Measurements from ENCODE around the gene DAZAP1. TPM values are rescaled to one million over a fixed set of nuclear protein-coding genes. Genes with fewer than 3 reads are reported as not detected.

Gene DAZAP1
- total RNA-seq, 1 donor from 2014 or later = 15.8 TPM

DNA sequence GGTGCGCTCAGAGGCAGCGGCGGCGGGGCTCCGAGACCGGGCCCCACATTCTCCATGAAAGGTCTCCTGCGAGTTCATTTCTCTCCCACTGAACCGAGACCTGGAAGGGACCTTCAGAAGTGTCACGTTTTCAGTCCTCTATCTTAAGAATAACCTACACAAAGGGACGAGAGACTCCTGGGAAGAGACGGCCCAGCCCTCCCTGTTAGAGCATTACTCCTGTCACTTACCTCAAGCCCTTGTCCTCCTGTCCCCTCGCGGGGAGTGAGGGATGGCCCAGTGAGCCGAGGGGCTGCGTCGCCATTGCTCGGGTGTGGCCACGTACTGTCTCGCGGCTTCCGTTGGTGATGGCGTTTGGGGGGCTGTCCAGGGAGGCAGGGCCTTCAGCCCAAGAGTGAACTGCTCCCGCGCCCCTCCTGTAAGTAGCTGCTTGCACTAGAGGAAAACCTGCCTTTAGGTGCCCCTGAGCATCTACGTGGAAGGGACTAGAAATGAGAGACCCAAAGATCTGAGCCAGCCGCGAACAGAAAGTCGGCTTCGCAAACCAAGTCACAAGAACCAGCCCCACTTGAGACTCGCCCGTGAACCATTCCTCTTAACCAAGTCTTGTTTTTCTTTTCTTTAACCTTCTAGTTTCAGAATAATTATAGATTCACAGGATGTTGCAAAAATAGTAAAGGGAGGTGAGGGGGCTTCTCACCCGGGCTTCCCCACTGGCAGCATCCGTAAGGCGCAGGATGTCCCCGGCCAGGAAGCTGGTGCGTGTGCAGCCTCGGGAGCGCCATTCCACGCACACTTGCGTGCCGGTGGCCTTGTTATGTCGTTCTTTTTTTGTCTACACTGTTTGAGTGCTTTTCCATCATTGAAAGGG is 44.8 kb upstream of the DAZAP1 start:
- H3K36me3 ChIP-seq = peaks cover 48 to 69% of the 10 kb centered on the region in 2 donors
- no peaks in the 10 kb centered on the region for H3K27me3 ChIP-seq
- H3K4me3 ChIP-seq = no peak overlapping the region
- intact Hi-C loops (cut with DNase I) = loop anchor here (5.0 kb wide), 1 partner anchor 45 kb away; no protein-coding TSS in a partner anchor
- DNase-seq (ENCODE audit: low spot score in 2 of 2) = no peak
- TF ChIP-seq, protein P1, sequence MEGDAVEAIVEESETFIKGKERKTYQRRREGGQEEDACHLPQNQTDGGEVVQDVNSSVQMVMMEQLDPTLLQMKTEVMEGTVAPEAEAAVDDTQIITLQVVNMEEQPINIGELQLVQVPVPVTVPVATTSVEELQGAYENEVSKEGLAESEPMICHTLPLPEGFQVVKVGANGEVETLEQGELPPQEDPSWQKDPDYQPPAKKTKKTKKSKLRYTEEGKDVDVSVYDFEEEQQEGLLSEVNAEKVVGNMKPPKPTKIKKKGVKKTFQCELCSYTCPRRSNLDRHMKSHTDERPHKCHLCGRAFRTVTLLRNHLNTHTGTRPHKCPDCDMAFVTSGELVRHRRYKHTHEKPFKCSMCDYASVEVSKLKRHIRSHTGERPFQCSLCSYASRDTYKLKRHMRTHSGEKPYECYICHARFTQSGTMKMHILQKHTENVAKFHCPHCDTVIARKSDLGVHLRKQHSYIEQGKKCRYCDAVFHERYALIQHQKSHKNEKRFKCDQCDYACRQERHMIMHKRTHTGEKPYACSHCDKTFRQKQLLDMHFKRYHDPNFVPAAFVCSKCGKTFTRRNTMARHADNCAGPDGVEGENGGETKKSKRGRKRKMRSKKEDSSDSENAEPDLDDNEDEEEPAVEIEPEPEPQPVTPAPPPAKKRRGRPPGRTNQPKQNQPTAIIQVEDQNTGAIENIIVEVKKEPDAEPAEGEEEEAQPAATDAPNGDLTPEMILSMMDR (IDR thresholded peaks at IDR 0.05) = no peak
- peaks cover 4 to 20% of the 10 kb centered on the region in 2 donors for H3K4me1 ChIP-seq
- H3K27ac ChIP-seq = peak overlapping the region in 1 of 2 donors; percentile 56
- no peaks in the 10 kb centered on the region for H3K9me3 ChIP-seq

DNA sequence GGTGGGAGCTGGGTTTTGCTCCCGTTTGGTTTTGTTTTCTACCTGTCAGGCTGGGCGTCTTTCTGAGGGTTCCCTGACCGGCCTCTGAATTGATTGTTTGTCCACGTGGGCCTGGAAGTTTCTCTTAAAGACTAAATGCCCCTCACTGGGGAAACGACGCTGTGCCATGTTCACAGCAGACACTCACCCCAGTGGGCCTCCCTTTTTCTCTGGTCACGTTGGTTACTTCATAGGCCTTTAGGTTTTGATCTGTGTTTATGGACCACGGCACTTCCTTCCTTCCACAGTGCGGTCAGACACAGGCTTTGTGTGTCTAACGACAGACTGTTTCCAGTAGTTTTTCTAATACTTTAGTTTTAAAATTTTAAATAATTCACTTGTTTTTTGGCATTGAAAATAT is 43.8 kb upstream of the DAZAP1 start:
- Histone ChIP-seq H3K27ac (no peak overlapping the region), H3K4me3 (no peak overlapping the region), H3K36me3 (peaks cover 53 to 69% of the 10 kb centered on the region in 2 donors), H3K4me1 (peaks cover 4 to 20% of the 10 kb centered on the region in 2 donors), H3K9me3 (no peaks in the 10 kb centered on the region), H3K27me3 (no peaks in the 10 kb centered on the region)
- DNase-seq (ENCODE audit: low spot score in 2 of 2) = no peak
- TF ChIP-seq, protein P1 (IDR thresholded peaks at IDR 0.05) = no peak
- intact Hi-C loops (cut with DNase I) = loop anchor here (5.0 kb wide), 1 partner anchor 46 kb away; no protein-coding TSS in a partner anchor

DNA sequence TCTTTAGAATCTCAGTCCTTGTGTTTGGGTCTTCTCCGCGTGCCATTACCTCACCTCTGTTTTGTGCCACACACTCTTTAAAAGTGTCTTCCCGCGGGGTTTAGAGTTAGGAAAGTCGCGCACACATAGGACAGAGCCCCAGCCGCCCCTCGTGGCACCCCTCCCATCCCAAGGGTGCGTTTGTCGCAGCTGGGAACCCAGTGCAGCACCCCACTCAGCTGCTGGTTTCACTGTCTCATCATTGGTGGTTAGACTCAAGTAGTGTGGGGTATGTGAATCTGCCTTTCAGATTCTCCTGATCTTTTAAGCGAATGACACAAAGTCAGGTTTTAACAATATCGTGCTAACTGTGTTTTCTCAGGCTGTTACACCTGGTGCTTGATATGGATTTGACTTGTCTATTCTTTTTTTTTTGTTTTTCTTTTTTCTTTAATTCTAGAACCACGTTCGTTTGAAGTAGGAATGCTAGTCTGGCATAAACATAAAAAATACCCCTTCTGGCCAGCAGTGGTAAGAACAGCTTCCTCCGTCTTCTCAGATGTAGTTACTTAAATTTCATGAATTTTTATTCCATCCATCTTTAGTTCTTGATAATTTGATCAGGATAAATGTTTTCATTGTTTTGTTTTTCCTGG is 43.2 kb upstream of the DAZAP1 start:
- no peak for DNase-seq (ENCODE audit: low spot score in 2 of 2)
- H3K36me3 ChIP-seq = peaks cover 54 to 67% of the 10 kb centered on the region in 2 donors
- intact Hi-C loops (cut with DNase I) = loop anchor here (5.0 kb wide), 1 partner anchor 47 kb away; no protein-coding TSS in a partner anchor

DNA sequence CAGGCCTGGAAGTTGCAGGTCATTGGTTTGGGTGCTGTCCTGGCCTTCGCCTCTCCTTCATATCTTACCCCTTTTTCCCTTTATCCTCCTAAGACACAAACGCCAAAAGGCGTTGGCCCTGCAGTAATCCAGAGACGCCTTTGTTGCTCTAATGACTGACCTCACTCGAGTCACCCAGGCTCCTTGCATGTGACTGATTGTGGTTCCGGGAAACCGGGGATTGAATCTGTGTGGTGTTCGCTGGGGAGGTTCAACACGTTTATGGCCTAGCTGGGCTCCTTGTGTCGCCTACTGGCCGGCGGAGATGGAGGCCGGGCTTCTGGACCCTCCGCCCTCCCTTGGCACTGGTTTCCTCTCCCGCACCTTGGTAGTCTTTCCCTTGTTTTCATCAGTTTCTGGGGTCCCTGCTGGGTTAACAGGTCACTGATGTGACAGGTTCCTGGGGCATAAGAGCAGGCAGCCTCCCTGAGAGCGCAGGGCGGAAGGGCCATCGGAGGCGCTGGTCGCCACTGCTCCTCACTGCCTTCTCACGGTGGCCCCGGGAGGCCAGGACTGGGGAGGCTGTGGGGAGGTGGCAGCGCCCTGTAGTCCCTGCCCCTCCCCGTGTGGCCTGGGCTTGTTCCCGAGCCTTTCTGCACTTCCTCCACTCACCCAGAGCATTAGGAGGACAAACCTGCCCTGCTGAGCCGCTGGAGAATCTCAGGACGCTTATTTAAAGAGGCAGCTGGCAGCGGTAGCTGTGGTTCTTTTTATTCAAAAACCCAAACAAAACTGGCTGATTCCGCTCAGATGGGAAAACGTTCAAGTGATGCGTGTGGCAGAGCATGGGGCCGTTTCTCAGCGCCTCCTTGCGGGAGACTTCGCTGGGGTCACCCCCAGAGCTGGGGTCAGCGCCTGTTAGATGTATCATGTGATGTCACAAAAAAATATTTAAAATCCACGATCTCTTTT is 41.8 kb upstream of the DAZAP1 start:
- Histone ChIP-seq H3K9me3 (no peaks in the 10 kb centered on the region), H3K27me3 (no peaks in the 10 kb centered on the region), H3K27ac (no peak overlapping the region), H3K36me3 (peaks cover 63 to 81% of the 10 kb centered on the region in 2 donors), H3K4me1 (peaks cover 4 to 16% of the 10 kb centered on the region in 2 donors), H3K4me3 (no peak overlapping the region)
- DNase-seq (ENCODE audit: low spot score in 2 of 2) = no peak
- TF ChIP-seq, protein P1 (IDR thresholded peaks at IDR 0.05) = no peak
- intact Hi-C loops (cut with DNase I) = no loop called here

More for the DNA sequence above, 43.2 kb upstream of the DAZAP1 start:
- Histone ChIP-seq H3K4me1 (peaks cover 4 to 20% of the 10 kb centered on the region in 2 donors), H3K4me3 (no peak overlapping the region), H3K9me3 (no peaks in the 10 kb centered on the region), H3K27ac (no peak overlapping the region), H3K27me3 (no peaks in the 10 kb centered on the region)
- TF ChIP-seq, protein P1 (IDR thresholded peaks at IDR 0.05) = no peak

DNA sequence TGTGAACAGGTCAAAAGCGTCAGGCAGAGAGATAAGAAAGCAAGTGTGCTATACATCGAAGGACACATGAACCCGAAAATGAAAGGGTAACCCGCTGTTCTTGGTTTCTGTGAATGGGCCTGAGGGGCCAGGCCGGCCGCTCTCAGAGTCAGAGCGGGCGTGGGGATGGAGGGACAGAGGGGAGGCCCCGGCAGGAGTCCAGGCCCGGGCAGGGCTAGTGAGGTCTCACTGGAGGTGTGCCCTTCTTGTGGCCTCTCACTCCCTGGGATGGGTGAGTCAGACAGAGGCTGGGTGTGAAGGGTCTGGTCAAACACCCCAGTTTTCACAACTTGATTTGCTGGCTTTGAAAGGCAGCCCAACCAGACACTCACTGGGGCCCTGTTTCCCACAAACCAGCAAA is 41.1 kb upstream of the DAZAP1 start:
- no peaks in the 10 kb centered on the region for H3K27me3 ChIP-seq
- H3K36me3 ChIP-seq = peaks cover 70 to 88% of the 10 kb centered on the region in 2 donors
- H3K4me3 ChIP-seq = no peak overlapping the region
- DNase-seq (ENCODE audit: low spot score in 2 of 2) = no peak
- no peak overlapping the region for H3K27ac ChIP-seq
- intact Hi-C loops (cut with DNase I) = no loop called here
- H3K9me3 ChIP-seq = no peaks in the 10 kb centered on the region
- TF ChIP-seq, protein P1 (IDR thresholded peaks at IDR 0.05) = no peak
- peaks cover 4 to 10% of the 10 kb centered on the region in 2 donors for H3K4me1 ChIP-seq

Data from ascending aorta (tissue), 2 donors.